ENCODE measurements around the gene DAPP1.
"Not testable (repeated sequence)": the region's sequence is repeated elsewhere in the genome, so short reads cannot be mapped to it uniquely, and the experiment has no call there.

Gene DAPP1, protein sequence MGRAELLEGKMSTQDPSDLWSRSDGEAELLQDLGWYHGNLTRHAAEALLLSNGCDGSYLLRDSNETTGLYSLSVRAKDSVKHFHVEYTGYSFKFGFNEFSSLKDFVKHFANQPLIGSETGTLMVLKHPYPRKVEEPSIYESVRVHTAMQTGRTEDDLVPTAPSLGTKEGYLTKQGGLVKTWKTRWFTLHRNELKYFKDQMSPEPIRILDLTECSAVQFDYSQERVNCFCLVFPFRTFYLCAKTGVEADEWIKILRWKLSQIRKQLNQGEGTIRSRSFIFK

DNA sequence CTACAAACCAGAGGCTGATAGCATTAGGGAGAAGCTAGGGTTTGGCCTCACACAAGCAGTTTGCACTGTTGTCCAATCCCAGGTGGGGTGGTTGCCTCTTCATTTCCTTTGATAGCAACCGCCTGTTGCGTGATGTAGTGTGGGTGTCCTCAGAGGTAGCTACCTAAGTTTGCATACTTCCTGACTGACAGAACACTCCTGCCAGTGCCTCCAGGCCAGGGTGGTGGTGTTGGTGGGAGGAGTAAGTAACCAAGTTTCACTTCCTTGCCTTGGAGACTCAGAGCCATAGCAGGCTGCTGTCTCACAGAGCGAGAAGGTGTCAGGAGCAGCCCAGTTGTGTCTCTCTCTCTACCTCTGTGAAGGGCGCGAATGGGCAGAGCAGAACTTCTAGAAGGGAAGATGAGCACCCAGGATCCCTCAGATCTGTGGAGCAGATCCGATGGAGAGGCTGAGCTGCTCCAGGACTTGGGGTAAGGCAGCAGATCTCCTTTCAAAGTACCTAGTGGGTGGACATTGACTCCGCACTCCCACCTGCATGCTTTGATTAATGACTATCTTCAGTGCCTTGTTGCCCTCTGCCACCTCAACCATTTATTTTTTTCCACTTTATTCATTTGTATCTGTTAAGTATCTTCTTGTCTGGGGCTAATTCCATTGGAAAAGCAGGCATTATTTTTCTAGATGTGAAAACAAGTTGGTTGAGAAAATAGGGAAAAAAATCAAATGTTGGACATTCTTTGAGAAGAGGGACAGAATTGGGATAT lies at the start of gene DAPP1:
TSS of gene DAPP1 (plus strand) at position 283 of the 764 bp plus-strand sequence. CDS start at position 370, 87 bp downstream.
- H3K4me1 Mint-ChIP-seq: peaks cover 41% of the 10 kb centered on the region
- ATAC-seq (ENCODE audit: low read depth) (peak; percentile 88), DNase-seq (ENCODE audit: low spot score in 2 of 2) (peak; percentile 77 to 86)
- peak within 1 kb of the TSS; percentile 100 for H3K4me3 Mint-ChIP-seq
- no peaks in the 10 kb centered on the region for H3K27me3 Mint-ChIP-seq
- H3K36me3 Mint-ChIP-seq: peaks cover 11% of the 10 kb centered on the region
- H3K27ac Mint-ChIP-seq: peak within 1 kb of the TSS; percentile 99
- H3K9me3 Mint-ChIP-seq: no peaks in the 10 kb centered on the region

DNA sequence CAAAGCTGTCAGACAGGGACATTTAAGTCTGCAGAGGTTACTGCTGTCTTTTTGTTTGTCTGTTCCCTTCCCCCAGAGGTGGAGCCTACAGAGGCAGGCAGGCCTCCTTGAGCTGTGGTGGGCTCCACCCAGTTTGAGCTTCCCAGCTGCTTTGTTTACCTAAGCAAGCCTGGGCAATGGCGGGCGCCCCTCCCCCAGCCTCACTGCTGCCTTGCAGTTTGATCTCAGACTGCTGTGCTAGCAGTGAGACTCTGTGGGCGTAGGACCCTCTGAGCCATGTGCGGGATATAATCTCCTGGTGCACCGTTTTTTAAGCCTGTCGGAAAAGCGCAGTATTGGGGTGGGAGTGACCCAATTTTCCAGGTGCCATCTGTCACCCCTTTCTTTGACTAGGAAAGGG lies 45.8 kb upstream of the DAPP1 start:
- not testable (repeated sequence) for H3K9me3 Mint-ChIP-seq; H3K27me3 Mint-ChIP-seq; ATAC-seq (ENCODE audit: low read depth); H3K36me3 Mint-ChIP-seq; H3K4me3 Mint-ChIP-seq; H3K27ac Mint-ChIP-seq; DNase-seq (ENCODE audit: low spot score in 2 of 2); H3K4me1 Mint-ChIP-seq

DNA sequence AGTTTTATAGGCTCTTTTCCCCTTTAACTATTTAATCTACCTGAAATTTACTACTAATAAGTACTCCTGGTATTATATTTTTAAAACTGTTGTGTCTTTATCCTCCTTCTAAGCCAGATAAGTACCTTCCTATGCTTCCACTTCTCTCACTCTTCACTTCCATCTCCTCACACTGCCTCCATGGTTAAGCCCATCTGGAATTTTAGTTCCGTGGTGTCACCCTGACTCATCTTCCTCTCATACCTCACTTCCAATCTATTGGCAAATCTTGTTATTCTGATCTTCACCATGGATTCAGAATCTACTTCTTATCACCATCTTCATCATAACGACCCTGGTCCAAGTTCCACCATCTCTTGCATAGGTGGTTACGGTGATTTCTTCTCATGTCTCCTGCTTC lies 32.7 kb upstream of the DAPP1 start:
- Mint-ChIP-seq H3K27me3 (peaks cover 6% of the 10 kb centered on the region), H3K4me3 (no peak overlapping the region), H3K9me3 (peaks cover 2% of the 10 kb centered on the region), H3K4me1 (no peaks in the 10 kb centered on the region), H3K27ac (no peak overlapping the region), H3K36me3 (no peaks in the 10 kb centered on the region)
- DNase-seq (ENCODE audit: low spot score in 2 of 2): no peak
- no peak for ATAC-seq (ENCODE audit: low read depth)

DNA sequence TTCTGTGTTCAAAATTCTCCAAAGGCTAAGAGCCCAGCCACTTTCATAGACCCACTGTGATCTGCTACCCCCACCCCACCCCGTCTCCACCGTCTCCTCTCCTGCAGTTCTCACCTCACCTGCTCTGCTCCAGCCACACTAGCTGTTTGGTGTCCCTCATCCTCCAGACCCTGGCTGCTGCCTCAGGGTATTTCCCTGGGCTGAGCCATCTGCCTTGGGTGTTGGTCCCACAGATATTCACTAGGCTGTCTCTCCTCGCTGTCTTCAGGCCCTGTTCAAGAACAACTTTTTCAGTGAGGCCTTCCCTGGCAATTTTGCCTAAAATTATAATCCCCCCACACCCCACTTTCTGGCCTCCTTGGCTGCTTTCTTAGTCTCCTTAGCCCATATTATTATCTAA lies 31.8 kb upstream of the DAPP1 start:
- no peaks in the 10 kb centered on the region for H3K36me3 Mint-ChIP-seq

DNA sequence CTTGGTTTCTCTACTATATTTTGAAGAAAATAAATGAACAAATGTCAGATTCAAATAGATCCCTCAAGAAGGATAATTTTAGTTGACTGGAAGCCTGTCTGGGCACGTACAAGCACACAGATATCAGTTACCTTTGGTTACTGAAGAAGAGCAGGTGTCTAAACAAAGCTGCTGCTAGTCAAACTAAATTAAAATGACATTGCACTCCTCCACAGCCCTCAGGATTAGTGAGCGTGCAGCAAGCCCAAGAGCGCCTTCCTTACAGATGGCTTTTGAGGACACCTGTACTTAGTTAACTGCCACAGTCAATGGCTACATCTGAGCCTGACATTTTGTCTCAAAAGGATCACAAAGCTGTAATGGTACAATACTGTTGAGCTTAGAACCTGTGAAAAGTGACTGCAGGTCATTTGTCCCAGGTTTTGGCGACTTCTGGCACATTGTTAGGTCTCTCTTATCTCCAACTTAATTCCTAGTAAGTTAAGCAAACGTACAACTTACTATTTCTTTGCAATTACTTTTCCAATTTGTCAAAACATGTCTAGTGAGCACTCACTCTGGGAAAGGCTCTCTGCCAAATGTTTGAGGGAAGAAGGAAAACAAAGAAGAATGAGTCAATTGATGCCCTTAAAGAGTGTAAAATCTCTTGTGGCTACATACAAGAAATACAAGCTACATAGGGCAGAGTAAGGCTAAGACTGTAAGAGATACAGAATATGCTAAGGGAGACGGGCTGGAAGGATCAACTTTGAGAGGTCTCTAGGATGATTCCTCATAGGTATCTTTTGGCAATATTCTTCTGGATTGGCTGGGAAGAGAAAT lies 25.6 kb upstream of the DAPP1 start:
- H3K36me3 Mint-ChIP-seq: no peaks in the 10 kb centered on the region
- DNase-seq (ENCODE audit: low spot score in 2 of 2) (no peak), ATAC-seq (ENCODE audit: low read depth) (no peak)
- no peak overlapping the region for H3K27ac Mint-ChIP-seq
- H3K4me1 Mint-ChIP-seq: no peaks in the 10 kb centered on the region
- H3K27me3 Mint-ChIP-seq: peaks cover 18% of the 10 kb centered on the region
- H3K4me3 Mint-ChIP-seq: no peak overlapping the region
- H3K9me3 Mint-ChIP-seq: no peaks in the 10 kb centered on the region

More for the DNA sequence above, 31.8 kb upstream of the DAPP1 start:
- peaks cover 2% of the 10 kb centered on the region for H3K9me3 Mint-ChIP-seq
- H3K4me1 Mint-ChIP-seq: no peaks in the 10 kb centered on the region
- peaks cover 9% of the 10 kb centered on the region for H3K27me3 Mint-ChIP-seq
- no peak overlapping the region for H3K27ac Mint-ChIP-seq
- ATAC-seq (ENCODE audit: low read depth): no peak
- no peak for DNase-seq (ENCODE audit: low spot score in 2 of 2)
- no peak overlapping the region for H3K4me3 Mint-ChIP-seq

DNA sequence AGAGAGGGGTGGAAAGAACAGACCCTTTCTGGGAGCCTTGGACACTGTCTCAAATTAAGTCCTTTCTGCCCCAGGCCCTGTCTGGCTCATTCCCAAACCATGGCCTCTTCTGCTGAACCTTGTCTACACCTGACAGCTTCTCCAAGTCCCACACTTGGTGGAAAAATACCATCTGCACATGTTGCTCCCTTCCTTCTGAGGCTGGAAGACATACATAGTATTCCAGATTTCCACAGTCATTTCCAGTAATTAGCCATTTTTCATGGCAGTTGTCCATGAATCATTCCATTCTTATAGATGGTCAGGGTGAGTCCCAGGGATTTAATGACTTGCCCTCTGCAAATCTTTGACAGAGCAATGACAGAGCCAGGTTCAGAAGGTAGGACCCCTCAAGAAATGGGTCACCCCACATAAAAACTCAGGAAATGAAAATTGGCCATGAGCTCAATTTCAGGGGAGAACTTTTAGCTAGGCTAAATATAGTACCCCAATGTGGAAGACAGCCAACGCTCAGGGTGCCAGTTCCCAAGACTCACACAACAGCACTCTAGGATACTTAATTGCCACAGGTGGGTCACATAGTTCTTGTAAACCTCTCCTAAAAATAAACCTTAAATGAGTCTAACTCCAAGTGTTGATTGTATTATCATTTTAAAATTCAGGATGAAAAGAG lies 16.2 kb upstream of the DAPP1 start:
- Mint-ChIP-seq H3K4me3 (no peak overlapping the region), H3K36me3 (peaks cover 3% of the 10 kb centered on the region), H3K27me3 (peaks cover 17% of the 10 kb centered on the region), H3K4me1 (no peaks in the 10 kb centered on the region), H3K27ac (no peak overlapping the region), H3K9me3 (peaks cover 3% of the 10 kb centered on the region)
- no peak for ATAC-seq (ENCODE audit: low read depth)
- DNase-seq (ENCODE audit: low spot score in 2 of 2): no peak

- Mint-ChIP-seq H3K4me3 (no peak overlapping the region), H3K4me1 (no peaks in the 10 kb centered on the region), H3K27me3 (peaks cover 12% of the 10 kb centered on the region), H3K27ac (no peak overlapping the region), H3K36me3 (peaks cover 3% of the 10 kb centered on the region), H3K9me3 (peaks cover 3% of the 10 kb centered on the region)
- no peak for DNase-seq (ENCODE audit: low spot score in 2 of 2)
- ATAC-seq (ENCODE audit: low read depth): no peak
These were observed 15.5 kb upstream of the DAPP1 start for GRCh38 chr4:99801005-99801699.

GRCh38 chr4:99803566-99804101 lies 13.0 kb upstream of the DAPP1 start:
- peaks cover 3% of the 10 kb centered on the region for H3K36me3 Mint-ChIP-seq
- DNase-seq (ENCODE audit: low spot score in 2 of 2) (no peak), ATAC-seq (ENCODE audit: low read depth) (no peak)
- H3K4me1 Mint-ChIP-seq: peaks cover 4% of the 10 kb centered on the region
- H3K27ac Mint-ChIP-seq: no peak overlapping the region
- no peaks in the 10 kb centered on the region for H3K9me3 Mint-ChIP-seq
- peaks cover 7% of the 10 kb centered on the region for H3K27me3 Mint-ChIP-seq
- H3K4me3 Mint-ChIP-seq: no peak overlapping the region

GRCh38 chr4:99806545-99806944 lies 10.1 kb upstream of the DAPP1 start:
- DNase-seq (ENCODE audit: low spot score in 2 of 2): no peak
- no peak overlapping the region for H3K27ac Mint-ChIP-seq

GRCh38 chr4:99807666-99808065 lies 9.0 kb upstream of the DAPP1 start:
- Mint-ChIP-seq H3K4me3 (no peak overlapping the region), H3K4me1 (peaks cover 12% of the 10 kb centered on the region), H3K36me3 (no peaks in the 10 kb centered on the region), H3K27me3 (peaks cover 2% of the 10 kb centered on the region), H3K27ac (peak overlapping the region; percentile 10), H3K9me3 (no peaks in the 10 kb centered on the region)
- no peak for ATAC-seq (ENCODE audit: low read depth)
- DNase-seq (ENCODE audit: low spot score in 2 of 2): no peak

More at GRCh38 chr4:99806545-99806944, 10.1 kb upstream of the DAPP1 start:
- Mint-ChIP-seq H3K4me1 (peaks cover 6% of the 10 kb centered on the region), H3K4me3 (no peak overlapping the region), H3K27me3 (peaks cover 2% of the 10 kb centered on the region), H3K9me3 (no peaks in the 10 kb centered on the region), H3K36me3 (no peaks in the 10 kb centered on the region)
- ATAC-seq (ENCODE audit: low read depth): no peak

DNA sequence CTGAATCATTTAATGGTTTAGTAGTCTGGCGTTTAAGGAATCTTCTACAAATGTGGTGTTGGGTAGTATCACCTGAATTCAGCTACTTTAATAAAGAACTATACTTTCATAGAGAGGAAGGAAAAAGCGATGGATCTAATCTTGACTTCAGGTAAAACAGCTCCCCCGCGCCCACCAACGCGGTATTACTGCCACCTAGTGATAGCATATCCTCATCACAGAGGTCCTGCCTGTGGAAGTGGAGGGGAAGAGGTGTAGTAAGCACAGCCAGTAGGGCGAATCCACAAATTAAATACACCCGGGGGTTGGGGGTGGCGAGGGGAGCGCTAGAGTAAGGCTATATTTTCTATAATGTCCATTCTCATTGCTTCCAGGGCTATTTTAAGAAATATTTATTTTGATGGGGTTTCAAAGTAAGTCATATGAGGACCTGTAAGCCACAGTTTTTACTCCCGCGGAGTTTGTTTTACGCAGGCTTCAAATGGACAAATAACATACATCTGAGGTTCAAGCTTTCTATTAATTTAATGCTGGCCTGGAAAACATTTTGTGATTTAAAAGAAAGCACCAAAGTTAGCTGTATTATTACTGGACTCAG lies 8.3 kb upstream of the DAPP1 start:
- peaks cover 14% of the 10 kb centered on the region for H3K4me1 Mint-ChIP-seq
- peak; percentile 55 to 69 for DNase-seq (ENCODE audit: low spot score in 2 of 2)
- no peaks in the 10 kb centered on the region for H3K9me3 Mint-ChIP-seq
- H3K27me3 Mint-ChIP-seq: peaks cover 2% of the 10 kb centered on the region
- no peaks in the 10 kb centered on the region for H3K36me3 Mint-ChIP-seq
- peak; percentile 97 for ATAC-seq (ENCODE audit: low read depth)
- H3K27ac Mint-ChIP-seq: no peak overlapping the region
- H3K4me3 Mint-ChIP-seq: no peak overlapping the region

DNA sequence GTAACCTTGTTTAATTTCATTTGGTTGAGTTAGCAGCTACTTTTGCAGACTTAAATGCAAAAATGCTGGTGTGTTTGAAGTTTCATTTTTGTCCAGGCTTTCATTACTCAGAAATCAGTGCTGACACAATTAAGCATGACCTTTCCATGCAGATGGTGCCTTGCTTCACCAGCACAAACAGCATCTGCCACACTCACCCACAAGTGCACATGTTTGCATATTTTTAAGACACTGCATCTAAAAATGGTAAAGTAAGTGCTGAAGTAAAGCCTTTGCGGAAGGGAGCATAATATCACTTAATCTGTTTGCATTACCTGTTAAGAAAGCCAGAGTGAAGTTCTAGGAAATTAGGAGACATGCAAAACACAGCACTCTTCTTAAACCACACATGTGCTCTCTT lies 7.3 kb upstream of the DAPP1 start:
- DNase-seq (ENCODE audit: low spot score in 2 of 2) (no peak), ATAC-seq (ENCODE audit: low read depth) (no peak)
- Mint-ChIP-seq H3K27me3 (peaks cover 2% of the 10 kb centered on the region), H3K4me1 (peaks cover 14% of the 10 kb centered on the region), H3K27ac (no peak overlapping the region), H3K9me3 (no peaks in the 10 kb centered on the region), H3K4me3 (no peak overlapping the region), H3K36me3 (no peaks in the 10 kb centered on the region)

GRCh38 chr4:99810536-99810935 lies 6.1 kb upstream of the DAPP1 start:
- peaks cover 20% of the 10 kb centered on the region for H3K4me1 Mint-ChIP-seq
- no peaks in the 10 kb centered on the region for H3K36me3 Mint-ChIP-seq
- H3K27ac Mint-ChIP-seq: no peak overlapping the region

More at GRCh38 chr4:99810536-99810935, 6.1 kb upstream of the DAPP1 start:
- Mint-ChIP-seq H3K9me3 (no peaks in the 10 kb centered on the region), H3K4me3 (no peak overlapping the region), H3K27me3 (peaks cover 2% of the 10 kb centered on the region)
- ATAC-seq (ENCODE audit: low read depth) (no peak), DNase-seq (ENCODE audit: low spot score in 2 of 2) (no peak)
